Measurements from ENCODE around the gene CFAP119. TPM values are rescaled to one million over a fixed set of nuclear protein-coding genes. Genes with fewer than 3 reads are reported as not detected.

Gene CFAP119
- total RNA-seq, 1 donor from 2014 or later: 18.5 TPM

GRCh38 chr16:30725418-30725792 is 36.5 kb downstream of the CFAP119 start:
- no peaks in the 10 kb centered on the region for H3K9me3 Mint-ChIP-seq
- H3K27ac Mint-ChIP-seq (ENCODE audit: unreplicated experiment): no peak overlapping the region
- TF ChIP-seq, protein P1, sequence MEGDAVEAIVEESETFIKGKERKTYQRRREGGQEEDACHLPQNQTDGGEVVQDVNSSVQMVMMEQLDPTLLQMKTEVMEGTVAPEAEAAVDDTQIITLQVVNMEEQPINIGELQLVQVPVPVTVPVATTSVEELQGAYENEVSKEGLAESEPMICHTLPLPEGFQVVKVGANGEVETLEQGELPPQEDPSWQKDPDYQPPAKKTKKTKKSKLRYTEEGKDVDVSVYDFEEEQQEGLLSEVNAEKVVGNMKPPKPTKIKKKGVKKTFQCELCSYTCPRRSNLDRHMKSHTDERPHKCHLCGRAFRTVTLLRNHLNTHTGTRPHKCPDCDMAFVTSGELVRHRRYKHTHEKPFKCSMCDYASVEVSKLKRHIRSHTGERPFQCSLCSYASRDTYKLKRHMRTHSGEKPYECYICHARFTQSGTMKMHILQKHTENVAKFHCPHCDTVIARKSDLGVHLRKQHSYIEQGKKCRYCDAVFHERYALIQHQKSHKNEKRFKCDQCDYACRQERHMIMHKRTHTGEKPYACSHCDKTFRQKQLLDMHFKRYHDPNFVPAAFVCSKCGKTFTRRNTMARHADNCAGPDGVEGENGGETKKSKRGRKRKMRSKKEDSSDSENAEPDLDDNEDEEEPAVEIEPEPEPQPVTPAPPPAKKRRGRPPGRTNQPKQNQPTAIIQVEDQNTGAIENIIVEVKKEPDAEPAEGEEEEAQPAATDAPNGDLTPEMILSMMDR (conservative IDR thresholded peaks at IDR 0.05): no peak
- no peaks in the 10 kb centered on the region for H3K27me3 Mint-ChIP-seq (ENCODE audit: low read depth)
- peaks cover 32% of the 10 kb centered on the region for H3K36me3 Mint-ChIP-seq (ENCODE audit: low read depth)
- no peaks in the 10 kb centered on the region for H3K4me1 Mint-ChIP-seq
- H3K4me3 Mint-ChIP-seq: no peak overlapping the region
- DNase-seq (ENCODE audit: low read depth, low spot score): no peak

- Mint-ChIP-seq H3K9me3 (no peaks in the 10 kb centered on the region), H3K4me1 (no peaks in the 10 kb centered on the region), H3K27ac (ENCODE audit: unreplicated experiment) (no peak overlapping the region), H3K4me3 (no peak overlapping the region), H3K27me3 (ENCODE audit: low read depth) (no peaks in the 10 kb centered on the region), H3K36me3 (ENCODE audit: low read depth) (peaks cover 32% of the 10 kb centered on the region)
- TF ChIP-seq, protein P1 (conservative IDR thresholded peaks at IDR 0.05): no peak
- no peak for DNase-seq (ENCODE audit: low read depth, low spot score)
These were observed 37.0 kb downstream of the CFAP119 start for GRCh38 chr16:30724641-30725417.

DNA sequence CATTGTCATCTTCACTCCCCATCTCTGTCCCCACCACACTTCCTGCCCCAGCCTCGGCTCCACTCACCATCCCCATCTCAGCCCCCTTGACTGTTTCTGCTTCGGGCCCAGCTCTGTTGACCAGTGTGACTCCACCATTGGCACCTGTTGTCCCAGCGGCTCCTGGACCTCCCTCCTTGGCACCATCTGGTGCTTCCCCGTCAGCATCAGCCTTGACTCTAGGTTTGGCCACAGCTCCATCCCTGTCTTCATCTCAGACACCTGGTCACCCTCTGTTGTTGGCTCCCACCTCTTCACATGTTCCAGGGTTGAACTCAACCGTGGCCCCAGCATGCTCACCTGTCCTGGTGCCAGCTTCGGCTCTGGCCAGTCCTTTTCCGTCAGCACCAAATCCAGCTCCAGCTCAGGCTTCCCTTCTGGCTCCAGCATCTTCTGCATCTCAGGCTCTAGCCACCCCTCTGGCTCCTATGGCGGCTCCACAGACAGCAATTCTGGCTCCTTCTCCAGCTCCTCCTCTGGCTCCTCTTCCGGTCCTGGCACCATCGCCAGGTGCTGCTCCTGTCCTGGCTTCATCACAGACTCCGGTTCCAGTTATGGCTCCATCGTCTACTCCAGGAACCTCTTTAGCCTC is 38.0 kb downstream of the CFAP119 start:
- TF ChIP-seq, protein P1 (conservative IDR thresholded peaks at IDR 0.05): no peak
- H3K4me3 Mint-ChIP-seq: no peak overlapping the region
- no peak overlapping the region for H3K27ac Mint-ChIP-seq (ENCODE audit: unreplicated experiment)
- DNase-seq (ENCODE audit: low read depth, low spot score): no peak
- H3K36me3 Mint-ChIP-seq (ENCODE audit: low read depth): peaks cover 27% of the 10 kb centered on the region
- no peaks in the 10 kb centered on the region for H3K27me3 Mint-ChIP-seq (ENCODE audit: low read depth)
- no peaks in the 10 kb centered on the region for H3K4me1 Mint-ChIP-seq
- H3K9me3 Mint-ChIP-seq: no peaks in the 10 kb centered on the region

DNA sequence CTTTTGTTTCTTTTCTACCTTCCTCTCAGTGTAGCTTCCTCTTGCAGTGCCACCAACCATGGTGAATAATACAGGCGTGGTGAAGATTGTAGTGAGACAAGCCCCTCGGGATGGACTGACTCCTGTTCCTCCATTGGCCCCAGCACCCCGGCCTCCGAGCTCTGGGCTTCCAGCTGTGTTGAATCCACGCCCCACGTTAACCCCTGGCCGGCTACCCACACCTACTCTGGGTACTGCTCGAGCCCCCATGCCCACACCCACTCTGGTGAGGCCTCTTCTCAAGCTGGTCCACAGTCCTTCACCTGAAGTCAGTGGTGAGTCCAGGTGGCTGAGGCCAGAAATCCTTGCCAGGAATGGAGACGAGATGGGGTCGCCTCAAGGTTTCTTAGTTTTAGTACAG is 38.9 kb downstream of the CFAP119 start:
- H3K9me3 Mint-ChIP-seq: no peaks in the 10 kb centered on the region
- no peaks in the 10 kb centered on the region for H3K27me3 Mint-ChIP-seq (ENCODE audit: low read depth)
- no peak for DNase-seq (ENCODE audit: low read depth, low spot score)
- H3K27ac Mint-ChIP-seq (ENCODE audit: unreplicated experiment): no peak overlapping the region
- peaks cover 27% of the 10 kb centered on the region for H3K36me3 Mint-ChIP-seq (ENCODE audit: low read depth)
- no peaks in the 10 kb centered on the region for H3K4me1 Mint-ChIP-seq
- TF ChIP-seq, protein P1 (conservative IDR thresholded peaks at IDR 0.05): no peak
- no peak overlapping the region for H3K4me3 Mint-ChIP-seq

- Mint-ChIP-seq H3K27me3 (ENCODE audit: low read depth) (no peaks in the 10 kb centered on the region), H3K4me1 (no peaks in the 10 kb centered on the region), H3K9me3 (no peaks in the 10 kb centered on the region), H3K27ac (ENCODE audit: unreplicated experiment) (no peak overlapping the region), H3K4me3 (no peak overlapping the region), H3K36me3 (ENCODE audit: low read depth) (peaks cover 27% of the 10 kb centered on the region)
- TF ChIP-seq, protein P1 (conservative IDR thresholded peaks at IDR 0.05): no peak
- DNase-seq (ENCODE audit: low read depth, low spot score): no peak
These were observed 39.4 kb downstream of the CFAP119 start for GRCh38 chr16:30722443-30722842.
